ENCODE results near the gene PAOX.
"Not testable (repeated sequence)": the region's sequence is repeated elsewhere in the genome, so short reads cannot be mapped to it uniquely, and the experiment has no call there.

Gene PAOX

DNA sequence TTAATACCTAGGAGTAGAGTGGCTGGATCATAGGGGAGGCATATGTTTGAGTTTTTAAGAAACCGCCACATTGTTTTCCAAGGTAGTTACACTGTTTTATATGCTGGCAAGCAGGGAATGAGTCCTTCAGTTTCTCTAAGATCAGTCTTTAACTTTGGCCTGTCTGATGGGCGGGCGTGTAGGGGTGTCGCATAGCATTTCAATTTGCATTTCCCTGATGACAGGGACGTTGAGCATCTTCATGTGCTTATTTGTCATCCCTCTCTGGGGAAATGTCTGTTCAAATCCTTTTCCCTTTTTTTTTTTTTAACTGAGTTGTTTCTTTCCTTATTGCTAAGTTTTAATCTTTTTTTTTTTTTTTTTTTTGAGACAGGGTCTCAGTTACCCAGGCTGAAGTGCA lies 24.7 kb downstream of the PAOX start:
- no peak for DNase-seq

DNA sequence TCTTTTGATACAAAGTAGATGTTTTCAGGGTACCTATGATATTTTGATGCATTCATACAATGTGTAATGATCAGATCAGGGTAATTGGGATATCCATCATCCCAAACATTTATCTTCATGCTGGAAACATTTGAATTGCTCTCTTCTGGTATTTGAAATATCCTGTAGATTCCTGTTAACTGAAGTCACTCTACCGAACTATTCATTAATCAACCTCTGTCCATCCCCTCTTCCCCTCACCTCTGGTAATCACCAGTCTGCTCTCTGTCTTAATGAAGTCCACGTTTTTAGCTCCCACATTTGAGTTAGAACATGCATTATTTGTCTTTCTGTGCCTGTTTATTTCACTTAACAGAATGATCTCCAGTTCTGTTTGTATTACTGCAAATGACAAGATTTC lies 26.2 kb downstream of the PAOX start:
- no peak for DNase-seq

DNA sequence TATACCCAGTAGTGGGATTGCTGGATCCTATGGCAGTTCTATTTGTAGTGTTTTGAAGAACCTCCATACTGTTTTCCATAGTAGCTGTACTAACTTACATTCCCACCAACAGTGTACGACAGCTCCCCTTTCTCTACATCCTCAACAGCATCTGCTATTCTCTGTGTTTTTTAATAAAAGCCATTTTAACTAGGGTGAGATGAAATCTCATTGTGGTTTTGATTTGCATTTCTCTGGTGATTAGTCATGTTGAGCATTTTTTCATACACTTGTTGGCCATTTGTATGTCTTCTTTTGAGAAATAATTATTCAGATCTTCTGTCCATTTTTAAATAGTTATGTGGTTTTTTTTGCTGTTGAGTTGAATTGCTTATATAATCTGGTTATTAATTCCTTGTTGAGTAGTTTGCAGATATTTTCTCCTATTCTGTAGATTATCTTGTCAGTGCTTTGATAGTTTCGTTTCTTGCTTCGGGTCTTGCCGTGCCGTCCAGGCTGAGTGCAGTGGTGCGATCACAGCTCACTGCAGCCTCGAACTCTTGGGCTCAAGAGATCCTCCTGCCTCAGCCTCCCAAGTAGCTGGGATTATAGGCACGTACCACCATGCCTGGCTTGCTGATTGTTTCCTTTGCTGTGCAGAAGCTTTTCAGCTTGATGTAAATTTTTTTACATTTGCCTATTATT lies 26.9 kb downstream of the PAOX start:
- DNase-seq = no peak

DNA sequence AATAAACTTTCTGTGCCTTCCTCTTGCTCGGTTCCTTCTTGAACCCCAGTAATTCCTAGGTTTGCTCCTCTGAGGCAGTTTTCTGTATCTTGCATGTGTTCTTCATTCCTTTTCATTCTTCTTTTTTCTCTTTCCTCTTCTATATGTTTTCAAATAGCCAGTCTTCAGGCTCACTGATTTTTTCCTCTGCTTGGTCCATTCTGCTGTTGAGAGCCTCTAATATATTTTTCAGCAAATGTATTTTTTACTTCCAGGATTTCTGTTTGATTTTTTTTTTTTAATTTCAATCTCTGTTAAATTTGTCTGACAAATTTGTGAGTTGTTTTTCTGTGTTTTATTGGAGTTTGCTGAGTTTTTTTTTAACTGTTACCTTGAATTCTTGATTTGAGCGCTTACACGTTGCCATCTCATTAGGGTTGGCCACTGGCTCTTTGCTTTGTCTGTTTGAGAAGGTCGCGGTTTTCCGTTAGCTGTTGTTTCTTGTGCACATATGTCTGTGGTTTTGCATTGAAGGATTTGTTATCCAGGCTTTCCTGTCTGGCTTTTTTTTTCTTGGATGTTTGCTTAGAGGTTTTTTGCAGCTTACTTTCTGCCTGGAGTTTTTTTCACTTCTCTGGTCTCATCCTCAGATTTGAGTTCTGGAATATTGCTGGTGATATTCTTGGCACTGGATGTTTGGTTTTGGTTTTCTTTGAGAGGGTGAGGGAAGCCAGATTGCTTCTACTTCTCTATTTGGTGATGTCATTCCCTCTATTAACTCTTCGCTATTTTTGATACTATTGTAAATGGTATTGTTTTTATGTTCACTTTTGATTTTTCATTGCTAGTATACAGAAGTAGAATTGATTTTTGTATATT lies 32.7 kb downstream of the PAOX start:
- no peak for DNase-seq

DNA sequence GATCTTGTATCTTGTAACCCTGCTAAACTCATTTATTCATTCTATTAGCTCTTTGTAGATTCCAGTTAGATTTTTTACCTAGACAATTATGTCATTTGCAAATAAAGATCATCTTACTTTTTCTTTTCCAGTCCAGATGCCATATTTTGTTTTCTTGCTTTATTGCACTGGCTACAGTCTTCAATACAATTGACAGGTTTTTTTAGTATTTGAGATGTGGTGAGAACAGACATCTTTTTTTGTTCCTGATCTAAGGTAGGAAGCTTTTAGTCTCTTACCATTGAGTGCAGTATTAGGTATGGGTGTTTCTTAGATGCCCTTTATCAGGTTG lies 33.3 kb downstream of the PAOX start:
- no peak for DNase-seq

DNA sequence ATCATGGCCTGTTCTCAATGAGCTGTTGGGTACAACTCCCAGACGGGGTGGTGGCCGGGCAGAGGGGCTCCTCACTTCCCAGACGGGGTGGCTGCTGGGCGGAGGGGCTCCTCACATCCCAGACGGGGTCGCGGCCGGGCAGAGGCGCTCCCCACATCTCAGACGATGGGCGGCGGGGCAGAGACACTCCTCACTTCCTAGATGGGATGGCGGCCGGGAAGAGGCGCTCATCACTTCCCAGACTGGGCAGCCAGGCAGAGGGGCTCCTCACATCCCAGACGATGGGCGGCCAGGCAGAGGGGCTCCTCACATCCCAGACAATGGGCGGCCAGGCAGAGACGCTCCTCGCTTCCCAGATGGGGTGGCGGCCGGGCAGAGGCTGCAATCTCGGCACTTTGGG lies 35.3 kb downstream of the PAOX start:
- DNase-seq = not testable (repeated sequence)

DNA sequence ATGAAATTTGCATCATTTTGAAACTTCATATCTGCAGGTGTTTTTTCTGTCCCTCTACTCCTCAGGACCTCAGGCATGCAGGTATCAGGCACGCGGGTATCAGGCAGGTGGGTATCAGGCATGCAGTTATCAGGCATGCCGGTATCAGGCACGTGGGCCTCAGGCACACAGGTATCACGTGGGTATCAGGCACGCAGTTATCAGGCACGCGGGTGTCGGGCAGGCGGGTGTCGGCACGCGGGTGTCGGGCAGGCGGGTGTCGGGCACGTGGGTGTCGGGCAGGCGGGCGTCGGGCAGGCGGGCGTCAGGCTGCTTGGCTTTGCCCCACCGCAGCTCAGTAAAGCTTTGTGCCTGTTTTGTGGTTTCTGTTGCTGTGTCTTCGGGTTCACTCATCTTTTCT lies 36.7 kb downstream of the PAOX start:
- DNase-seq = no peak

DNA sequence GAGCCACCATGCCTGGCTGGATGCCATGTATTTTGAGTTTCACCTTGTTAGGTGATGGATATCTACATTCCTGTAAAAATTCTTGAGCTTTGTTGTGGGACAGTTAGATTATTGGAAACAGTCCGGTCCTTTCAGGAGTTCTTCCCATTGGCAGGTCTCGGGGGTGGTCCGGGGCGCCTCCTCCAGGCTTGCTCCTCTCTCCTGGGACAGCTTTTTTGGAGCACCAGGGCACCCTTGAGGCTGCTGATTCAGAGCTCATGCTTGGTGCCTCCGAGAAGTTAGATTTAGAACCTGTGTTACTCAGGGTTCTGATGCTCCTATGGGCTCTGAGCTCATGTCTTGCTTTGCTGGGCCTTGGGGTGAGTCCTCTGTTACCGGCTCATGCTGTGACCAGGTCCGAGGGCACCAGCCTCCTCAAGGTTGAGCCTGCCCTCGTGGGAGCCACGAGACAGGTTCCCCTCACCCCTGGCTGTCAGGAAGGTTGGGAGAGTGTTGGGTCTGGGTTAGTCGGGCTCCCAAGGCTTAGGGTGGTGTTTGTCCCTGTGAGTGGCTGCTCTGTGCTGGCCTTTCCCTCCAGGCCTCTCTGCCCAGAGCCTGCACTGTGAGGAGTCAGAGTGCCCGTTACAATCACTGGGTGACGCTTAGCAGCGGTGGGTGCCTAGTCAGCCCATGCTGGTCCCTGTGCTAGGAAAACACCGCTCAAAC lies 39.4 kb downstream of the PAOX start:
- DNase-seq = no peak

DNA sequence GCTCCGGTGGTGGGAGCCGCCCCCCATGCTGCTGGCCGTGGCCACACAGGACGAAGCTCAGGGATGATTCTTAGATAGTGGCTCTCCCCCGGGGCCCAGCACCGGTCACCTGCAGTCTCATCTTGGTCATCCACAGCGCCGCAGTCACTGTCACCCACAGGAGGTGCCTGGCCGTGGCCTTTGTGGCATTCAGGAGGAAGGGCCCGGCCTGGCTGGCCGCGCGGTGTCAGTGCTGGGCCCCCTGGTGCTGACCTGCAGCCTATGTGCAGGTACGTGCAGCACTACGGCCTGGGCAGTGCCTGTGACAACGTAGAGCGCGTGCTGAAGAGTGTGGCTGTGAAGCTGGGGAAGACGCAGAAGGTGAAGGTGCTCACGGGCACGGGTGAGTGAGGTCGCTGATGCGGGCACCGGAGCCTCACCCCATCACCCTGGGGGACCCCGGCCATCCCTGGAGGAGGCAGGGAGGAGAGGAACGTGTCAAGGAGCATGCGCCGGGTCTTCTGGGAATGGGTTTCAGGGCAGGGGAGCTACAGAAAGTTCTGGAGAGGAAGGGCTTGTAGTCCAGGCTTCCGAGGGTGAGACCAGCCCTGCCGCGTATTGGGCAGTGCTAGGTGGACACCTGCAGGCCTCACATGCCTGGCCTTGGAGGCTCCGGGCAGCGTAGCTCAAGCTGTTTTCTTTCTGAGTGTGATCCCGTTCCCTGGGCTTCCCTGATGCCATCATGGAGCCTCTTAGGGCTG lies 40.3 kb downstream of the PAOX start:
- no peak for DNase-seq

DNA sequence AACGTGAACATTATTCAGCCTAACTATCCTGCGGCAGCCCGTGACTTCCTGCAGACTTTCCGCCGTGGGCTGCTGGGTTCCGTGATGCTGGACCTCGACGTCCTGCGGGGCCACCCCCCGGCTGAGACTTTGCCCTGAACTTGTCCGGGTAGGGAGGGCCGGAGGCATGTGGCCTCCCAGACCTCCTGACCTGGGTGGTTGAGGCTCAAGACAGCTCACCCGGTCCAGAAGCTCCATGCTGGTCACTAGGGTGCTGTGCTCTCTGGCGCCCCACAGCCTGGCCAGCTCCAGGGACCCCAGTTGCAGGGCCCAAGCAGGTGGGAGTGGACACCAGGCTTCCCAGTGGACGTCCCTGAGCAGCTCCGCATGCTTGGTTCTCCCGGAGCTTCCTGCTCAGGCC lies 41.0 kb downstream of the PAOX start:
- no peak for DNase-seq

DNA sequence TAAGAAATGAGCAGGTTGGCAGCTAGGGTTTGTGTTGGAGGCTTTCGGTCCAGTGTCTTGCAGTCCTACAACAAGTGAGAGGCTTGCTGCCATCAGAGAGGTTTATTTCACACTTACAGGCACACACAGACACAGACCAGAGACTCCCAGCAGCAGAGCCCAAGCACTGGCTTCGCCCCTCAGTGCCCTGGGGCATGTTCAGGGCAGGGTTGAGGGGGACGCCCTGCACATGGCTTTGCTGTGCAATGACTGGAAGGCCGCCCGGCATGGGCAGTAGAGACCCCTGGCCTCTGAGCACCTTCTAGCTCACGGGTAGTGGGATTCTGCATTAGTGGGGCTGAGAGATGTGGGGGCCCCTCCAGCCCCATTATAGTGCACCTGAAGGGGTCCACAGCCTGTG lies 41.5 kb downstream of the PAOX start:
- no peak for DNase-seq

DNA sequence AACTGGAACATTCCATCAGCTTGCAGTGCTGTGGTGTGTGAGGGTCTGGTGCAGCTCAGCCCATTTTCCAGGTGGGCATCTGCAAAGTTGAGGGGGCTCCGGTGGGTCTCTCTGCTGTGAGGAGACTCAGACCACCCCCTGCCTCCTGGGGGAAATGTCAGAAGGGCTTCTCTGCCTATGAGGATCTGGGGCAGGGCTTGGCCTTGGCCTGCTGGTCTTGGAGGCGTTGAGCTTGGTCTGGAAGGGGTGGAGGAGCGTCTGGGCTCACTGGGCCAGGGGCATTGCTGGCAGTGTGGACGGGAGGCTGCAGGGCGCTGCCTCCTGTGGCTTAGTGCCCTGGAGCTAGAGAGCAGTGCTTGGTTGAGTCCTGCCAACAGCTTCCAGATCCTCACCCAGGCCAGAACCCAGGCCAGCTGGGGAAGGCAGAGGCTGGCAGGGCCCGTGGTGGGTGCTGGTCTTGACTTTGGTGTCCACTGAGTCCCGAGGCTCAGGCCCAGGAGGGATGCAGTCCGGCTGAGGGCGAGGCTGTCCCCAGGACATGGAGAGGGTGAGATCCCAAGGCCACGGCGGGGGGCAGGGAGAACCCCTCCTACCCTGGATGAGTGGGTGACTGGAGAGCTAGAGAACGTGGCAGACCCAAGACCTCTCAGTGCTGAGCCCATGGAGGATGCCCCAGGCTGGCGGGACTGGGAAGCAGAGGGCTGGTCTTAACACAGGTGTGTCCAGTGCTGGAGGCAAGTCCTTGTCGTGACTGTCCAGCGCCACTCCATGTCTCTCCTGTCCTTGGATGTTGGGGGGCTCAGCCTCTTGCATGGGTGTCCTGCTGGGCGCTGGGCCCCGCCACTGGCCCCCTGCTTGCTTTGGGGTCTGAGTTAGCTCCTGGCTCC lies 42.5 kb downstream of the PAOX start:
- DNase-seq = no peak

DNA sequence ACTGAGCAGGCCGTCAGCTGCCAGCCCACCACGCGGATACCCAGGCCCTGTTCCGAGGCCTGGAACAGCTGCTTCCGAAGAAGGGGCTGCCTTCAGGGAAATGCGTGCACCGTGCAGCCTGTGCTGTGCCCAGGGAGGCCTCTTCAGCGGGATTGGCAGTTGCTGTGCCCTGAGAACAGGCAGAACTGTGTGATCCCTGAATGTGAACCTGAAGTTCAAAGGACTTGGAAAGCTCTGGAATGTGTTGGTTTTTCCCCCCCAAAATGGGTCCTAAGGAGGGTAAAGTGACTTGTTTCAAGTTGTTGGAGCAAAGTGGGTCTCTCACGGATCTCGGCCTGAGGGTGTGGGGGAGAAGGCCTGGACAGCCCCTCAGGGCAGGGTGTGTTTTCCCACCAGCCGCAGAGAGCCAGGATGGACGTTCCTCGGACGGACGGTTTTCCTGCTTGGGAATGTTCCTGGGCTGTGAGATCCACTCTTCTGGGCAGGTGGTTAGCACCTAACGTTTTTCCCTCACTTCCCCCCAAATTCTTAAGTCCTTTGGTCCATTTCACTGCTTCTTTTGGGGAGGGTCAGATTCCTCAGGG lies 43.3 kb downstream of the PAOX start:
- no peak for DNase-seq

DNA sequence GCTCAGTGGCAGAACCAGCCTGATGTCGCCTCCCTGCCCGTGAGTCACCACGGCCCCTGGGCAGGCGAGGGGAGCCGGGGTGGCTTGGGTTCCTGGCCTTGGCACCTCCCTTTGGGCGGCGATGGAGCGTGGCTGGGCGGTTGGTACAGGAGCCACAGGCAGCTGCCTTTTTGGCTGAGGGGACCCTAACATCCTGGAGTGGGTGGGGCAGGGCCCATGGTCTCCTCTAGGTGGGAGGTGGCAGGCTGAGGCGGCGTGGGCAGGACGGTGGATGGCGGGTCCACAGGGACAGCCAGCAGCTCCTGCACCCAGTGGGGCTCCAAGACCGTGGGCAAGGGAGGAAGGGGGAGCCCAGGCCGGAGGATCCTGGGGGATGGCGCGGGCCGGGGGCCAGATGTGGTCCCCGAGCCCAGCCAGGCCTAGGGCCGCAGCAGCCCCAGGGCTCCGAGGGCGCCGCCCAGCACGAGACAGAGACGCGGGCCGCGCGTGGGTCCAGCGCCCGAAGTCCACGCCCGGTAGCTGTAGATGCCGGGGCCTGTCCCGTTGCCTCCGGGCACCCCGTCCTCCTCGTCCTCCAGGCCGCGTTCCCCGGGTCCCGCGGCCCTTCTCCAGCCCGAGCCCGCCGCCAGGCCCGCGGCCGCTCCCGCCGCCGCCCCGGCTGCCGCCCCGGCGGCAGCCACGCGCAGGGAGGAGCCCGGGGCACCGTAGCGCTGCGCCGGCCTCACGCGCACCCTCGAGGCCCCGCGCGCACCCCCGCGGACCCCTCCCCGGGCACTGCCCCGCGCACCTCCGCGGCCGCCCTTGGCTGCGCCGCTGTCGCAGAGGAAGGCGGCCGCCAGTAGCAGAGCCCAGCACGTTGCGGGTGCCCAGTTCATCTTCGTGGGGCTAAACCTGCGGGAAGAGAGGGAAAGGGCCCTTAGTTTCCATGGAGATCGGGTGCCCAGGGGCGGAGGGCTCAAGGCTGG lies 44.0 kb downstream of the PAOX start:
- DNase-seq = peak in 3 of 51 donors; percentile 9 to 24 (median 21)

DNA sequence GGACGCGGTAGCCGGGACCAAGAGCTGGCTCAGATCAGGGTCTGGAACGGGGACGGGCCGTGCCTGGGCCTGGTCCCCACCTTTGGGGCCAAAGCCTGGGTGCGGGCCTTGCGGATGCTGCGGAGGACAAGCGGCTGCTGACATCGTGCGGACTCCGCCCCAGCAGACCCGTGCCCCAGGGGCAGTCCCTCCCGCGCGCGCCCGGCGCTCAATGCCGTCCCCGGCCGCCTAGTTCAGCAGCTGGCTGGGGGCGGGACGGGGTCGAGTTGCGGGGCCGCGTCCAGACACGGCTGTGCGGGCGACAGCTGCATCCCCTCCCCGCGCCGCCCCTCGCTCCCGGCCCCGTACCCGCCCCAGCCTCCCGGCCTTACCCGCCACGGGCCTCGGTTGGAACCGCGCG lies 45.0 kb downstream of the PAOX start:
- not testable (repeated sequence) for DNase-seq

DNA sequence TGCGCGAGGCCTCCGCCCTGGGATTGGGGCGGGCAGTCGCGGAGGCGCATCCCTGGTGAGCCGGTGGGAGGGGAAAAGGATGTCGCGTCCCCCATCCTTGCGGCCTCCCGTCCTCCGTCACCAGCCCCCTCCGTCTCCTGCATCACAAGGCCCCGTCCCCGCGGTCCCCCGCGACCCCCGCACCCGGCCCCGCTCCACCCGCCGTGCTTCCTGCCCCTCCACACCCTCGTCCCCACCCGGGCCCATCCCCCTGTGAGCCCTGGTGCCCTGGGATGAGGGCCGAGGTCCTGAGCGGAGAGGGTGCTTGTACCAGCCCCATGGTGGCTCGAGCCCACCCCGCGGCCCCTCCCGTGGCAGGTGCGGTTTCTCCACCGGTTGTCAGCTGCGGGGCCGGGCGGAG lies 45.5 kb downstream of the PAOX start, which contains the start of gene SPRN:
Gene SPRN (minus strand): TSS at position 25 of the 400 bp plus-strand sequence. CDS start 944 bp downstream, outside the sequence.
- DNase-seq = not testable (repeated sequence)

DNA sequence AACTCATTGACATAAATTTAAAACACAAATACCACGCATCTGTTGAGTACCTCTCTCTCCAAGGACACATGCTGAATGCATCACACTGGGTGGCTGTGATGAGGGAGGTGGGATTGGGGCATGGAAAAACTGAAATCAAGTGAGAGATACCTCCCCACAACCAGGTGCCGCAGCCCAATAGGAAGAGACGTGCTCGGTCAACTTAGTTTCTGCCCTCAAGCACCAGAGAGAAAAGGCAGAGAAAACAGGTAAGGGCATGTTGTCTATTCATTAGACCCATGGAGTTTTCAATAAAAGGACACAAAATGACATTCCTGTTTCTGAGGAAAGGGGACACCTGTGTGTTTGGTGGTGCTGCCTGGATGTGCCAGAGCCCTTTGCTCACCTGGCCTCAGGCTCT lies 50.5 kb downstream of the PAOX start:
- DNase-seq = not testable (repeated sequence)

DNA sequence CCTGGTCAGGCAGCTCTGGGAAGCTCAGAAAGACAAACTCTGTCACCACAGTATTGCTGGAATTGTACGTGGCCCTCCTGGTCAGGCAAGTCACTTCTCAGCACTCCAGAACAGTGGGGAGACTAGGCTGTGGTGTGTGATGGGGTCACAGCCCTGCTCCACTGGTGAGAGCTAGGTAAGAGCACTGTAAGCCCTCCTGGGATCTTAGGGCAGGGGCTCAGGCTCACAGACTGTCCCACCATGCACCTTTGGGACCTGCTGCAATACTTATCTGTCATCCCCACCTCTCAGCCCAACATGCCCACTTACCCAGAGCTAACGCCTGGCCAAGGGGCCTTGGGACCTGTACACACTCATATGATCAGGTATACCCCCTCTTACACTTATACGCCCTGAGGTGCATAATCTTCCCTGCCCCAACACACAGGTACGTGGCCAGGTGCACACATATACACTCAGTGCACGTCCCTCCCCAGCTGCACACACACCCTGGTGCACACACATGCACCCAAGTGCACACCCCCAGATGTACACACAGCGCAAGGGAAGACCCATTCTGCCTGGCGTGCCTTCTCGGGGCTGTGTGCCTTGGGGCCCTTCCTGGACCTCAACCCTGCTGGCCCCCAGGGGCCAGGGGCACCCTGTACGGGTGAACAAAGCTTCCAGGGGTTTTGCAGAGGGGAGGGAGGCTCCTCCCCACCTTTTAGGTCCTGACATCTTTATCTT lies 53.0 kb downstream of the PAOX start:
- not testable (repeated sequence) for DNase-seq
